HG03280 (cell line): ENCODE data around the gene DLG2.

ENCODE experiments used
- ATAC-seq: cut with Tn5 transposase; IDR thresholded peaks from one replicate; pipeline ENCODE4 v1.9.1; 2021; ENCODE audit warnings: mild to moderate bottlenecking, moderate library complexity; ENCODE audit not compliant: unreplicated experiment

Gene DLG2

DNA sequence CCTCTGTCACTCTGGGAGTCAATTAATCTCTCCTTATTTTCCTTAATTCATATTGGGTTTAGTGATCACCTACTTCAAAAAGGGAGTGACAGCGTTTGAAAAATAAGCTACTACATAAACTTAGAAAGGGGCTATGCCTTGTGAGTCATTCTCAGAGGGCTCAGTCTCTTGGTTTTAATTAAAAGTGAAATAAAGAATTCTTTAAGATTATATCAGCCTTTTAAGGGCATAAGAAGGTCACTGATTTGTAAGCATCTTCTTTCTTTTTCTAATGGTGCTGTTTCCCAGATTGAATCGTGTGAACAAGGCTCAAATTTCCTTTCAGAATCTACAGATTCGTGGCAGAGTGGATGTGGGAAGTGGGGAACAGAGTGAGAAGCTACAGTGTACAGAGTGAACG is 1704.8 kb downstream of the DLG2 start:
- ATAC-seq, result no peak

GRCh38 chr11:83921447-83922192 is 1705.5 kb downstream of the DLG2 start:
- ATAC-seq, result no peak

- no peak for ATAC-seq
Observed at GRCh38 chr11:83918476-83918875, 1708.7 kb downstream of the DLG2 start.

- no peak for ATAC-seq
Observed at GRCh38 chr11:83914995-83915394, 1712.1 kb downstream of the DLG2 start.

DNA sequence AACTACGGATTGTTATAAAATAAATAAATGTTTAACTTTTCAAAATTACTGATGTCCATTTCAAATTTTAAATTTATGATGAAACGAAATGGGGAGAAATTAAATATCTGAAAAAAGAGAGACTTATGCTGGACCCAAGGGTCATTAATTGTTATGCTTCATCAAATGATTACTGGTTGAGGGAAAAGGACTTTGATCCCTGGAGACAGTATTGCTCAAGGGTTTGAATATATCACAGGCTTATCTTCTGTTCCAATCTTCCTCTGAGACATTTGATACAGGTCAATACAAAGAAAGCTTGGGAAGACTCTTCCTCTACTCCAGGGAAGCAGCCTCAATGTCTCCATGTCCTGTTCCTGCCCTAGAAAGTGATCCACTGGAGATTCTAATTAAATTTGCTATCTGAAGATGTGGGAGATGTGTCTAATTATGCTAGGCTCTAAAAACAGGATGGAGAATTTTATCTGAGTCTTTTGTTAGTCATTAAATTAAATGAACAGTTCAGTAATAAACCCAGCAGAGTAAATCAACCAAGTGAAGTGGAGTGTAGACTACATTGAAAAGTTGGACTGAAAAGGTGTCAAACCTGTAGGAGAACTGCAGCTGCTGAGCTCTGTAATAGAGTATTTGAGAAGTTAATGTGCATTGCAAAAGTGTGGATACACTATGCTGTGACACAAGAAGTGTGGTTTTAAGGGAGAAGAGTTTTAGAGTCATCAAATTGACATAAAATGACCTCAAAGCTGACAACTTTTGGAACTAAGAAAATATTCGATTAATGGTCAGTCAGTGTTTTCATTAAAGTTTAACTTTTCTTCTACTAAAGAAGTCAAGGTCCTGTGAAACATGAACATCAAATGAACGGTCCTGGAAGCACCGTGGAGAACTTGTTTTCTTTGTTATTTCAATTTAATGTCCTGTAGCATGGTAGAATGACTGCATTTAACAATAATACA is 1717.3 kb downstream of the DLG2 start:
- ATAC-seq, result no peak

- no peak for ATAC-seq
Observed at GRCh38 chr11:83908298-83908856, 1718.8 kb downstream of the DLG2 start.

DNA sequence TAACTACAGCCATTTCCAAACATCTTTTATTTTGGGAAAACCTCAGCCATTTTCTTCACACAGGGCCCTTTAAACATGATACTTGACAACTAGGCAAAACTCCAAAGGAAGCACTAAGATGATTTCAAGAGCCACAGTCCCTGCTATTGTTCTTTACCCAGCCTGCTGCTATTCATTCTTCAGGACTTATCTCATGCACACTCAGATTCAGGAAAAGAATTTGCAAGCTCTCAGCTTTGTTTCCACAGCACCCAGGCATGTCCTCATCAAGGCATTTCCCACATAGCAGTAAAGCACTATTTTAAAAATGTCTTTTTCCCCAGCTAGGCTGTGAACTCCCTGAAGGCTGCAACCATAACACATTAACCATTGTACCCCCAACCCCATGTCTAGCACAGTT is 1731.6 kb downstream of the DLG2 start:
- ATAC-seq, result no peak

DNA sequence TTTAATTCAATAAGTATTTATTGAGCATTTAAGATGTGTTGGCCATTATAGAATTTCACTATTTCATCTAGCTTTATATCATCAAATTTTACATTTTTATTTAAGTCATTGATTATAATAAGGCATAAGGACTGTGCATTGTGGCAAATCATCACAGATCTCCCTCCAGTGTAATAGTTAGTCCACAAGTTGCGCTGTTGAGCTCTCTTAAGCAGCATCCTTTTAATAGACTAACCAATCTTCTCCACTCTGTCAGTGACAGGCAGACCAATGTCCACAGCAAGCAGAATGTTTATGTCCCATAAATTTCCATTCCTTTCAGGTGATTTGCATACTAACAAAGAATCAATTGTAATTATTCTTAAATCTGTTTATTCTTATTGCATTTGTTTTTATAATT is 1745.7 kb downstream of the DLG2 start:
- ATAC-seq, result no peak

- no peak for ATAC-seq
Observed at GRCh38 chr11:83871054-83871453, 1756.1 kb downstream of the DLG2 start.

DNA sequence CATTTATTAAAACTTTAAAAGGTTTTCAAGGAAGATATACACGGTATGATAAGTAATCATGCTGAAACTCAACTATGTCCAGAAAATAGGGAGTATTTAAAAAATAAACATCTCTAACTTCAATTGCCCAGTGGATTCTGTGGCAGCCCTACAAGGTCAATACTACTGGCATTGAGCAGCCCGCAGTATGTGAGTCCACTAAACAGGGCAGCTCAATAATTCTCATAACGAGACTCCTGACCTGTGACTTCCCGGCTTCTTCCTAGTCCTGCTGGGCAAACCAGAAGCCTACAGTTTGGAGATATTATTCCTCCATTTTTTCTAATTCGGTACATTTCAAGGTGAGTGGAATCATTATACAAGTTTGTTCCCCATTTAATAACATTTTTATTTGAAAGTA is 1760.5 kb downstream of the DLG2 start:
- no peak for ATAC-seq

DNA sequence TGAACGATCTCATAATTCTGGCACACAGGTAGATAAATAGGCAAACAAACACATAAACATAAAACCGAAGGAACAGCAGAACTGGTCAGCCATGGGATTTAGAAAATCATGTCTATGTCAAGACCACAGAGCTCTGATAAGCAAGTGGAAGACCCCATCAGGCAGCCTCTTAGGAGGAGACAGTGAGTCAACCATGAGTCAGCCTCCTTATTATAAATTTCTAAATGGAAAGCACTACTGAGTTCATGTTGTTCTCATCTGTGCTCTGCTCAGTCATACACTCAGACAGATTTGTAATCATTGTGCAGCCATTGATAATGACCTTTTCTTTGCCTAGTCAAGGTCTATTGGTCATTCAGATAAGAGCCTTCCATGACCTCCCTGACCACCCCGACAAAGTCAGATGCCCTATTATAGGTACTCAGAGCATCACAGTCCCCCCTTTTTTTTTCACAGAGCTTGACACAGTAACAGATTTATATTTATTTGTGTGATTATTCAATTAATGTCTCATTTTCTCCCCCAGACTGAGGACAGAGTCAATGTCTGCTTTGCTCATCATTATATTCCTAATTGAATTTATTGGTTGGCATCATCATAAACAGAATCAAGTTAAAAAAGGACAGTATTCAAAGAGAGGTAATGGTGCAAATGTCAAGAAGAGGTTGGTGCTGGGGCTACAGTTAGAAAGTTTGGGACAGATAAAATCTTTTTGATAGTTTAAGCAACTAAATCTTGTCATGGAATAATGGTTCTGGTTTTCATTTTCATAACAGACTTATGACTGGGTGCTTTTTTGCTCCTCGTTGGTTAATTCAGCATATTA is 1761.3 kb downstream of the DLG2 start:
- no peak for ATAC-seq

DNA sequence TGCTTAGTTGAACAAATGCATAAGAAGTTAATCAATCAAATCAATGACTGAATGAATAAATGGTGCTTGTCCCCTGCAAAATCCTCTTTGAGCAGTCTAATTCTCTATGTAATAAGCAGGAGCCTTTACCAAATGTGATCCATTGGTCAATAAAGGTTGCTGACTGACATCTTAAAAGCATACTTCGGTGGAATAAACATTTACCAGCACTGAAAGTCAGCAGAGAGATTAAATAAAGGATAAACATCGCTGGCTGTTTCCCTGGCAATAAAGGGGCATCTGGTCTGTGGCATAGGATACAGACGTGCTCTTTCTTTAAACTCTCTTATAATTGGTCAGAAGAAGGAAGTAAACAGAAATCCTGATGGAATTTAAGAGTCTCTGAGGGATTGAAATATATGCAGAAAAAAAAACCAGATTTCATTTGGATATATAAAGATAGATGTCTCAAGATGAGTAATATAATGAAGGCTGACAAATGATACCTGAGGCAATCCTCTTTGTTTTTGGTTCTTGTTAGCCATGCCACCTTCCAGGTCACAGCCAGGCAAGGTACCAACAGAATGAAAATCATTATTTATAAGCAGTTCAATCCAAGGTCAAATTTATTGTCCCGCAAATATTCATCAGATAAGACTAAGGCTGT is 1762.6 kb downstream of the DLG2 start:
- no peak for ATAC-seq

DNA sequence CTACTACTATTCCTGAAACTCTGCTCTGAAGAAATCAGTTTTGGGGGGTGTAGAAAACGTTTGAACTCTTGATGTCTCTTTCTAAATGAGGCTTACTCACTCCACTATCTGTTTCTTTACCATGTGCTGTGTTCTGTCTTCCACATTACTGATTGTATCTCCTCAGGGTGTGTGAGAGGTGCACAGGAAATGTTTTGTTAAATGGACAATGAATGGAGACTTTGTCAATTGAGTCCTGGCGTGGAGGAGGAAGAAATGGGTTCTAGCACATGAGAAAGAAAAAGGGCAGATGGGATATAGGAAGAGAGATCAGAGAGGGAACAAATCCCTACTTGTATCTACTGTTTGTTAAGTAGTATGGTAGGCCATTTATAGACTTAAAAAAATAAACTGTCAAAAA is 1763.9 kb downstream of the DLG2 start:
- no peak for ATAC-seq

DNA sequence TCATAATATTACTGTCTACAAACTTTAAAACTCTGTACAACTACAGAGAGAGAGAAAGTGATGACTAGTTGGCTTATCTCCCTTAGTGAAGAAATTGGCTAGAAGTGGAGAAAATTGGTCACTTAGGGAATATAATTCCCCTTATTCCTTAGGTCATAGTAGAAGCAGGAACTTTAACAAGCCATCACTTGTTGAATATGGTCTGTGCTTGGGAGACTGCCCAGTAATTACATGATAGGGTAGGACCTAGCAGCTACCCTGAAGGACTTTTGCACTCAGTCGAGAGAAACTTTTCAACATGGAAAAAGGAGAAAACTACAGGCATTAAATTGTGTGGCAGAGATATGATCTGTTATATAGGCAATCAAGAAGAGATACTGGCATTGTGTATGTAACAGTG is 1764.5 kb downstream of the DLG2 start:
- no peak for ATAC-seq

GRCh38 chr11:83862033-83862432 is 1765.1 kb downstream of the DLG2 start:
- ATAC-seq, result no peak

DNA sequence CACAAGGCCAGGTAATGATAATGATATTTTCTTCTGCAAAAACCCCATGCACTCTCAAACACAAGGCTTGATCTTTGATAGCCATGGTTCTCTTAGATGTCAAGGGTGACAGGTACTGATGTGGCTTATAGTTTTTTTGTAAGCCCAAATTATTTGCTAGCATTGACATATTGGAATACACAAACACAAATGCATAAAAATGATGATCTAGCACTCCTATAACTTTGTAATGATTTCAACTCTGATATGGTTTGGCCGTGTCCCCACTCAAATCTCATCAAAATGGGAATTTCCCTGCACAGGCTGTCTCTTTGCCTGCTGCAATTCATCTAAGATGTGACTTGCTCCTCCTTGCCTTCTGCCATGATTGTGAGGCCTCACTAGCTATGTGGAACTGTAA is 1768.5 kb downstream of the DLG2 start:
- no peak for ATAC-seq

DNA sequence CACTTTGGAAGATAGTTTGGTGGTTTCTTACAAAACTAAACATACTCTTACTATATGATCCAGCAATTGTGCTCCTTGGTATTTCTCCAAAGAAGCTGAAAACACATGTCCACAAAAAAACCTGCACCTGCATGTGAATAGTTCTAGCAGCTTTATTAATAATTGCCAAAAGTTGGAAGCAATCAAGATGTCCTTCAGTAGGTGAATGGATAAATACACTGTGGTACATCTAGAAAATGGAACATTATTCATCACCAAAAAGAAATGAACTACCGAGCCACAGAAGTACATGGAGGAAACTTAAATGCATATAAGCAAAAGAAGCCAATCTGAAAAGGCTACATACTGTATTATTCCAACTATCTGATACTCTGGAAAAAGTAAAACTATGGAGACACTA is 1771.9 kb downstream of the DLG2 start:
- ATAC-seq, result no peak

DNA sequence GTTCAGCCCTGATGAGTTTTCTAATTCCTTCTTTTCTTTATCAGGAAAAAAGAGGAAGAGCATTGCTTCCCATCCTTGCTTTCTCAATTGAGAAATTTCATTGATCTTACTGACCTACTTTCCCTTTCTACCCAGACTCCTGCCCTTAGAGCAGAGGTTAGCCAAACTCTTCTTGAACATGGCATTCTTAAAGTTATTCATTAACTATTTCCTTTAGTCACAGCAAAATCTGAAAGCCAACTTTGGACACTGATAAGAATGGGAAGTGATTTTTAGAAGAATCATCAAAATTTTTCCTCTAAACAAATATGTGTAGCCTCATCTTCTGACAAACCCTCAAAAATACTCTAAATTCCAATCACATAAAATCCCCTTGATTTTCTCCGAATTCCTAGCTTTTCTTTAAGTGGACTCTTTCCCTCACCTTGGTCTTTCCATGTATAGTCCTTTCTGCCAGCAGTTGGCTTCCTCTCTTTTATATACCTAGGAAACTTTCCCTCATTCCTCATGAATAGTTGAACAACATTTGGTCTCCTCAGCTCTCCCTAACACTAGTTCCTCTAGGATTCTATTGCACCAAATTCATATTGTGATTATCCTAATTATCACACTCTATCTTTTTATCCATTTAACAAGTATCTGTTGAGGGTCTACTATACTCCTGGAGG is 1774.2 kb downstream of the DLG2 start:
- ATAC-seq, result no peak

- no peak for ATAC-seq
Observed at GRCh38 chr11:83852012-83852411, 1775.1 kb downstream of the DLG2 start.

GRCh38 chr11:83847467-83848034 is 1779.6 kb downstream of the DLG2 start:
- no peak for ATAC-seq
